HCT116 (cell line): ENCODE results near the gene ARL8B. TPM values are rescaled to one million over a fixed set of nuclear protein-coding genes. Genes with fewer than 3 reads are reported as not detected.

Experiments used
- ATAC-seq: fragments of 200-7000 bp; cut with Tn5 transposase; 2 replicates; pipeline ENCODE4 v1.9.1; 2020; ENCODE audit warnings: mild to moderate bottlenecking, moderate library complexity
- BruUV-seq: library from RNA; stranded (reverse); fragments of 400-500 nt; replicated peaks from 2 replicates; lab custom pipeline; 2021; lab: Mats Ljungman, UMichigan
- CTCF ChIA-PET: fragments of 300-600 bp; sonication (Branson Sonifier 250); formaldehyde crosslinking; loops from one replicate; lab custom pipeline; 2021; ENCODE audit warnings: antibody characterized with exemption; lab: Charles Lee
- POLR2A ChIA-PET: fragments of 300-600, 350-600 bp; sonication (Branson Sonifier 250); formaldehyde crosslinking; loops from one replicate; lab custom pipeline; 2021; ENCODE audit warnings: antibody characterized with exemption; lab: Charles Lee
- RAD21 ChIA-PET, 2 experiments: fragments of 300-600 bp; sonication (Branson Sonifier 250); formaldehyde crosslinking; loops; one replicate each; lab custom pipeline; 2023; ENCODE audit warnings: low total read pairs in 2 of 2; ENCODE audit not compliant: uncharacterized antibody in 2 of 2, unreplicated experiment in 2 of 2, low non-redundant PET in 1 of 2; lab: Charles Lee
- DNase-seq: peaks from one replicate; pipeline ENCODE4 v3.0.0-alpha.2; 2010; ENCODE audit warnings: low read depth, low spot score
- H2AFZ ChIP-seq: fragments of 200-600 bp; shearing (Covaris generic), sonication (generic); 2 replicates; pipeline ENCODE4 v1.6.1; 2017; ENCODE audit warnings: low read depth, mixed run types, mixed read lengths, antibody characterized with exemption, low read length; ENCODE audit not compliant: poor library complexity, severe bottlenecking
- H3K27ac ChIP-seq: 2 replicates; pipeline ENCODE4 v1.5.1; 2012; ENCODE audit warnings: low read depth, low read length
- H3K27me3 ChIP-seq: fragments of 200-600 bp; sonication (generic); 2 replicates; pipeline ENCODE4 v1.6.1; 2016; ENCODE audit warnings: mixed run types, low read length, mixed read lengths; ENCODE audit not compliant: insufficient read depth
- H3K36me3 ChIP-seq, 2 experiments: fragments of 200-500 bp in 1 of 2; fragments of 200-600 bp in 1 of 2; sonication (Bioruptor generic) in 1 of 2; sonication (generic) in 1 of 2; 2 replicates each; pipeline versions ENCODE4 v1.5.1 to v1.6.1; 2014 to 2016; ENCODE audit warnings: low read length in 2 of 2, inconsistent platforms in 1 of 2, mixed read lengths in 1 of 2, mixed run types in 1 of 2; ENCODE audit not compliant: insufficient read depth in 2 of 2, control insufficient read depth in 1 of 2
- H3K4me1 ChIP-seq, 2 experiments: fragments of 200-600 bp in 1 of 2; sonication (generic) in 1 of 2; 2 replicates each; pipeline versions ENCODE4 v1.5.1 to v1.6.1; 2012 to 2017; ENCODE audit warnings: low read length in 2 of 2, inconsistent platforms in 1 of 2, mild to moderate bottlenecking in 1 of 2, mixed read lengths in 1 of 2, mixed run types in 1 of 2, moderate library complexity in 1 of 2; ENCODE audit not compliant: insufficient read depth in 2 of 2, control insufficient read depth in 1 of 2
- H3K4me2 ChIP-seq: fragments of 200-600 bp; sonication (generic); 2 replicates; pipeline ENCODE4 v1.6.1; 2017; ENCODE audit warnings: mixed run types, low read length, mixed read lengths
- H3K4me3 ChIP-seq, 2 experiments: fragments of 200-600 bp in 1 of 2; sonication (generic) in 1 of 2; replicated peaks in 1 of 2; 2 replicates each; pipeline ENCODE4 v1.5.1; 2011 to 2016; ENCODE audit warnings: low read length in 2 of 2, control low read depth in 1 of 2, low read depth in 1 of 2, mild to moderate bottlenecking in 1 of 2, mixed read lengths in 1 of 2, mixed run types in 1 of 2
- H3K79me2 ChIP-seq: fragments of 200-600 bp; sonication (generic); 2 replicates; pipeline ENCODE4 v1.6.1; 2017; ENCODE audit warnings: mild to moderate bottlenecking, mixed run types, low read length, moderate library complexity, mixed read lengths; ENCODE audit not compliant: insufficient read depth
- H3K9ac ChIP-seq: fragments of 200-600 bp; sonication (generic); 2 replicates; pipeline ENCODE4 v1.6.1; 2016; ENCODE audit warnings: low read length, mixed read lengths
- H3K9me2 ChIP-seq: fragments of 200-600 bp; sonication (generic), shearing (Covaris generic); 2 replicates; pipeline ENCODE4 v1.6.1; 2017; ENCODE audit warnings: mixed run types, mild to moderate bottlenecking, moderate library complexity; ENCODE audit not compliant: insufficient read depth
- H3K9me3 ChIP-seq, 2 experiments: fragments of 200-500 bp in 1 of 2; fragments of 200-600 bp in 1 of 2; sonication (Bioruptor generic) in 1 of 2; sonication (generic) in 1 of 2; 2 replicates each; pipeline ENCODE4 v1.6.1; 2014 to 2017; ENCODE audit warnings: low read length in 2 of 2, mixed read lengths in 2 of 2, inconsistent platforms in 1 of 2, low read depth in 1 of 2, mild to moderate bottlenecking in 1 of 2, mixed run types in 1 of 2, moderate library complexity in 1 of 2; ENCODE audit not compliant: control insufficient read depth in 1 of 2, insufficient read depth in 1 of 2
- H4K20me1 ChIP-seq: fragments of 200-600 bp; sonication (generic), shearing (Covaris generic); 2 replicates; pipeline ENCODE4 v1.6.1; 2017; ENCODE audit warnings: mixed run types, mild to moderate bottlenecking, moderate library complexity; ENCODE audit not compliant: insufficient read depth
- CBX3 ChIP-seq: IDR thresholded peaks from 2 replicates; pipeline ENCODE4 v1.6.1; 2012; ENCODE audit warnings: low read depth
- CEBPB ChIP-seq: IDR thresholded peaks from 2 replicates; pipeline ENCODE4 v1.6.1; 2012; ENCODE audit warnings: low read depth
- CTCF ChIP-seq, 3 experiments: fragments of 200-600 bp in 1 of 3; sonication (generic) in 1 of 3; IDR thresholded peaks in 2 of 3; conservative IDR thresholded peaks in 1 of 3; 2 replicates each; pipeline ENCODE4 v1.5.1; 2012 to 2017; ENCODE audit warnings: low read depth in 2 of 3, low read length in 2 of 3, antibody characterized with exemption in 1 of 3, borderline replicate concordance in 1 of 3, control low read depth in 1 of 3, mild to moderate bottlenecking in 1 of 3, mixed read lengths in 1 of 3, mixed run types in 1 of 3, moderate library complexity in 1 of 3; ENCODE audit not compliant: insufficient read depth in 1 of 3
- EGR1 ChIP-seq: IDR thresholded peaks from 2 replicates; pipeline ENCODE4 v1.6.1; 2012; ENCODE audit warnings: low read depth
- EZH2 ChIP-seq: fragments of 200-600 bp; sonication (generic); IDR thresholded peaks from 2 replicates; pipeline ENCODE4 v1.6.1; 2017; ENCODE audit warnings: antibody characterized with exemption, mixed run types
- FOSL1 ChIP-seq: IDR thresholded peaks from 2 replicates; pipeline ENCODE4 v1.6.1; 2012; ENCODE audit warnings: low read depth
- MAX ChIP-seq: IDR thresholded peaks from 2 replicates; pipeline ENCODE4 v1.6.1; 2012
- POLR2AphosphoS5 ChIP-seq: IDR thresholded peaks from 2 replicates; pipeline ENCODE4 v1.6.1; 2011; ENCODE audit warnings: mild to moderate bottlenecking, low read depth, low read length, moderate library complexity
- SRF ChIP-seq: IDR thresholded peaks from 2 replicates; pipeline ENCODE4 v1.6.1; 2012; ENCODE audit warnings: low read depth
- YY1 ChIP-seq: IDR thresholded peaks from 2 replicates; pipeline ENCODE4 v1.6.1; 2011; ENCODE audit warnings: low read length, low read depth, moderate library complexity, mild to moderate bottlenecking; ENCODE audit not compliant: insufficient replicate concordance; ENCODE audit errors: extremely low read depth
- intact Hi-C: fragments of 100-400 bp; cut with micrococcal nuclease; formaldehyde crosslinking; loops from 2 replicates; pipeline ENCODE4 v1.10.0; 2022
- total RNA-seq: library from RNA; stranded (reverse); gene quantifications from one replicate; pipeline ENCODE4 v1.2.1, GENCODE V29; 2021; ENCODE audit not compliant: unreplicated experiment
- TF ChIP-seq, protein P1 (sequence below): IDR thresholded peaks from 2 replicates; pipeline ENCODE4 v1.6.1; 2012; ENCODE audit warnings: low read depth

ARL8B gene
- total RNA-seq, 1 experiment from 2014 or later, result 38.1 TPM

DNA sequence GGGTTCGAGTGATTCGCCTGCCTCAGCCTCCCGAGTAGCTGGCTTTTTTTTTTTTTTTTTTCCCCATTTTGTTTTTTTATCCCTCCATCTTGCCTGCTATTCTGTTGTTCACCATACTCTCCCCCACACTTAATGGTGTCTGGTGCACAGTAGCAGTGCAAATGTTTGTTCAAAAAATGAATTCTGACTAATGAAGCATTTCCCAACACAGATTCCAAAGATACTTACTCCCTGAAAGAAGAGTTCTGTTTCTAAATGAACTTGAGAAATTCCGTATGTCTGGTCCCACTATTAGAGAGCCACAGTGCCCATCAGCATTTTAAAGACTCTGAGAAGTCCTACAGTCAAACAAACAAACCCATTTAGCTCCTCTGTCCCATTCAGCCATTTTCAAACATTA is 74.9 kb downstream of the ARL8B start:
- Histone ChIP-seq H3K36me3 (peaks cover 7 to 9% of the 10 kb centered on the region in 2 experiments; a peak in 2 of 4 replicates), H3K9ac (no peak overlapping the region), H3K9me3 (no peaks in the 10 kb centered on the region), H3K27ac (no peak overlapping the region), H3K9me2 (no peaks in the 10 kb centered on the region), H3K4me3 (no peak overlapping the region), H3K4me2 (no peak overlapping the region), H3K79me2 (peaks cover 59% of the 10 kb centered on the region), H4K20me1 (no peaks in the 10 kb centered on the region), H3K27me3 (no peaks in the 10 kb centered on the region), H3K4me1 (peaks cover 44 to 46% of the 10 kb centered on the region in 2 experiments), H2AFZ (no peak overlapping the region)
- ChIA-PET POLR2A (no interaction called here), RAD21 (no interaction called here), CTCF (interaction anchor here (0.9 kb wide), 1 partner anchor 485 kb away, joined by 3 read pairs; no protein-coding TSS in a partner anchor)
- intact Hi-C loops, result no loop called here
- ATAC-seq (no peak), DNase-seq (no peak)
- no TSS peak for BruUV-seq
- no peak for TF ChIP-seq EGR1
- TF ChIP-seq, protein P1, sequence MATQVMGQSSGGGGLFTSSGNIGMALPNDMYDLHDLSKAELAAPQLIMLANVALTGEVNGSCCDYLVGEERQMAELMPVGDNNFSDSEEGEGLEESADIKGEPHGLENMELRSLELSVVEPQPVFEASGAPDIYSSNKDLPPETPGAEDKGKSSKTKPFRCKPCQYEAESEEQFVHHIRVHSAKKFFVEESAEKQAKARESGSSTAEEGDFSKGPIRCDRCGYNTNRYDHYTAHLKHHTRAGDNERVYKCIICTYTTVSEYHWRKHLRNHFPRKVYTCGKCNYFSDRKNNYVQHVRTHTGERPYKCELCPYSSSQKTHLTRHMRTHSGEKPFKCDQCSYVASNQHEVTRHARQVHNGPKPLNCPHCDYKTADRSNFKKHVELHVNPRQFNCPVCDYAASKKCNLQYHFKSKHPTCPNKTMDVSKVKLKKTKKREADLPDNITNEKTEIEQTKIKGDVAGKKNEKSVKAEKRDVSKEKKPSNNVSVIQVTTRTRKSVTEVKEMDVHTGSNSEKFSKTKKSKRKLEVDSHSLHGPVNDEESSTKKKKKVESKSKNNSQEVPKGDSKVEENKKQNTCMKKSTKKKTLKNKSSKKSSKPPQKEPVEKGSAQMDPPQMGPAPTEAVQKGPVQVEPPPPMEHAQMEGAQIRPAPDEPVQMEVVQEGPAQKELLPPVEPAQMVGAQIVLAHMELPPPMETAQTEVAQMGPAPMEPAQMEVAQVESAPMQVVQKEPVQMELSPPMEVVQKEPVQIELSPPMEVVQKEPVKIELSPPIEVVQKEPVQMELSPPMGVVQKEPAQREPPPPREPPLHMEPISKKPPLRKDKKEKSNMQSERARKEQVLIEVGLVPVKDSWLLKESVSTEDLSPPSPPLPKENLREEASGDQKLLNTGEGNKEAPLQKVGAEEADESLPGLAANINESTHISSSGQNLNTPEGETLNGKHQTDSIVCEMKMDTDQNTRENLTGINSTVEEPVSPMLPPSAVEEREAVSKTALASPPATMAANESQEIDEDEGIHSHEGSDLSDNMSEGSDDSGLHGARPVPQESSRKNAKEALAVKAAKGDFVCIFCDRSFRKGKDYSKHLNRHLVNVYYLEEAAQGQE, result no peak
- TF ChIP-seq YY1, result no peak
- no peak for TF ChIP-seq EZH2
- TF ChIP-seq CBX3, result no peak
- TF ChIP-seq SRF, result no peak
- no peak for TF ChIP-seq CTCF (IDR thresholded peaks at IDR 0.05 in 2 of 3, conservative IDR thresholded peaks at IDR 0.05 in 1 of 3; ENCODE audit: borderline replicate concordance in 1 of 3, insufficient read depth in 1 of 3, low read depth in 2 of 3, low read length in 2 of 3)
- no peak for TF ChIP-seq POLR2AphosphoS5
- TF ChIP-seq MAX, result no peak
- TF ChIP-seq FOSL1, result no peak
- no peak for TF ChIP-seq CEBPB
